Measurements from ENCODE around the gene ULBP2.
"Not testable (repeated sequence)": the region's sequence is repeated elsewhere in the genome, so short reads cannot be mapped to it uniquely, and the experiment has no call there.

ULBP2 gene

DNA sequence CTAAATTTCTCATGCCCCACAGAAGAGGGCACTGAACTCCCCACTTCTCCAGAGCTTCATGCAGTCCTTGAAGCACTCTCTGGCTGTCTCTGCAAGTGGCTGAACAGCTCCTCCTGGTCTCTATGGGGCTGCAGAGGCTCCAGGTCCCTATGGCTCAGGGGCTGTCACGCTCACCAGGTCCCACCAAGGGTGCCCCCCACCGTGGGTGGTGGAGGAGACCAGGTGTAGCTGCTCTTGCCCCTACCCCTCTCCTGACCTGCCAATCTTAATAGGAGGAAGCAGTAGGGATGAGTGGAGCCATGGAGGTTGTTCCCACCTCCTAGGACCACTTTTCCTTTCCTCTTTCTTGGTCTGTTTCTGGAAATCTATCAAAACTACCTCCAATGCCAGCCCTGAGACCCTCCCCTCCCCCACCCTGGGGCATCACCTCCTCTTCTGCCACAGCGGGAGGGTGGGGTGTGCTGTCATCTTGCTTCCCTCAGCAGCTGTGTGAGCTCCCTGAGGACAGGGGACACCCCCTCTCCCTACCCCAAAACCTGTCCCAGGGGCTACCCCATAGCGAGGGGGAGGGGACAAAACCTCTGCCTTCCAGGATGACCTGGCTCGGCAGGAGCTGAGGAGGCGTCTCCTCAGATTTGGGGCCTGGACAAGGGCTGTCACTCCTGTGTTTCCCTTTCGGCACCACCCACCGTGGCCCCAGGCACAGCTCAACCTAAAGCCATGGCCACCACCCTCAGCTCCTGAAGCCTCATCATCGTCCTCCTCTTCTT is 31.9 kb upstream of the ULBP2 start:
- DNase-seq (ENCODE audit: low read depth in 2 of 2) = no peak

DNA sequence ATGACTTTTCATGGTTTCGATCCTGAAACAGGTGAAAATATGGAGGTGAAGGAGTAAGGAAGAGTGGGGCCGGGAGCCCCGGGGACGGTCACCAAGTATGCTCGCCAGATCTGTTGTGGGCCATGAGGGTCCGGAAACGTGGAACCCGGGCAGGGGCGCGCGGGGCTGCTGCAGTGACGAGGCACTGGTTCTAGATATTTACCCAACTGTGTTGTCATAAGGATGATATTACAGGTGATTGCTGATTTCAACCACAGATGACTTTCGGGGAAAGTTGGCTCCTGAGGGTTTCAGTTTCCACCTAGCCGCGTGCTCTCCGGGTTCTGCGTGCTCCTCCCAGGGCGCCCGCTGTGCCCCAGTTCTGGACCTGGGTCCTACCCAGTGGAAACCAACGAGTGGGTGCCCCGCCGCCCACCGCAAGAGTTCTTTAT is 31.1 kb upstream of the ULBP2 start:
- DNase-seq (ENCODE audit: low read depth in 2 of 2) = no peak

DNA sequence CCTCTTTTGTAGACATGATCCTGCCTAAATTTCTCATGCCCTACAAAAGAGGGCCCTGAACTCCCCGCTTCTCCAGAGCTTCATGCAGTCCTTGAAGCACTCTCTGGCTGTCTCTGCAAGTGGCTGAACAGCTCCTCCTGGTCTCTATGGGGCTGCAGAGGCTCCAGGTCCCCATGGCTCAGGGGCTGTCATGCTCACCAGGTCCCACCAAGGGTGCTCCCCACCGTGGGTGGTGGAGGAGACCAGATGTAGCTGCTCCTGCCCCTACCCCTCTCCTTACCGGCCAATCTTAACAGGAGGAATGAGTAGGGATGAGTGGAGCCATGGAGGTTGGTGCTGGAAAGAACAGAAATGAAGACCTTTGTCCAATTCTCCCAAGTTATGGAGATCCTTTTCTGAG is 29.1 kb upstream of the ULBP2 start:
- not testable (repeated sequence) for DNase-seq (ENCODE audit: low read depth in 2 of 2)

GRCh38 chr6:149913085-149913484 is 28.7 kb upstream of the ULBP2 start:
- DNase-seq (ENCODE audit: low read depth in 2 of 2) = no peak

DNA sequence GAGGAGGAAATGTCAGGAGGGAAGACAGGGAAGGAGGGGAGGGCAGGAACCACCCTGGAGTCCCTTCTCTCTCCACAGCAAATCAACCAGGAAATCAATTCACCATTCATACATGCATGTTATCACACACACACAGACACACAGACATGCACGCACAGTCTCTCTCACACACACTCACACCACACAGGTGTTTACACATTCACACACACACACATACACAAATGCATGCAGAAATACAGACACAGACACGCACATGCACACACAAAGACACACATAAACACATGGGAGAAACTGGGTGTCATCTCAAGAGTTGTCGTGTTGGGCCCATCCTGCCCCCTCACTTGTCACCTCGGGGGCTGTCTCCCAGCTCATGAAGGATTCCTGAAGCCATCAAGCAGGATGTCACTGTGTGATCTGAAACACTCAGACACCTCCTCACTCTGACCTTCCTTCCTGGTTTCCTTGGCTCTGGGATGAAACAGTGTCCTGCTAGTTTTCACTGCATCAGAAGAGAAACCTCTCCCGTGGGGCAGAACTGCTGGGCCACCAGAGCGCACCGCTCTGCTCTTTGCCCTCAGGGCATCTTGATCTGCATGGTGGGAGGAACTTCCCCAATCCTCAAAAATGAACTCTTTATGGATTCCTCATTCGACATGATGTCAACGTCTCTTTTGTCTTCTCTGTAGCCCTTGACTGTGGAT is 28.1 kb upstream of the ULBP2 start:
- no peak for DNase-seq (ENCODE audit: low read depth in 2 of 2)

DNA sequence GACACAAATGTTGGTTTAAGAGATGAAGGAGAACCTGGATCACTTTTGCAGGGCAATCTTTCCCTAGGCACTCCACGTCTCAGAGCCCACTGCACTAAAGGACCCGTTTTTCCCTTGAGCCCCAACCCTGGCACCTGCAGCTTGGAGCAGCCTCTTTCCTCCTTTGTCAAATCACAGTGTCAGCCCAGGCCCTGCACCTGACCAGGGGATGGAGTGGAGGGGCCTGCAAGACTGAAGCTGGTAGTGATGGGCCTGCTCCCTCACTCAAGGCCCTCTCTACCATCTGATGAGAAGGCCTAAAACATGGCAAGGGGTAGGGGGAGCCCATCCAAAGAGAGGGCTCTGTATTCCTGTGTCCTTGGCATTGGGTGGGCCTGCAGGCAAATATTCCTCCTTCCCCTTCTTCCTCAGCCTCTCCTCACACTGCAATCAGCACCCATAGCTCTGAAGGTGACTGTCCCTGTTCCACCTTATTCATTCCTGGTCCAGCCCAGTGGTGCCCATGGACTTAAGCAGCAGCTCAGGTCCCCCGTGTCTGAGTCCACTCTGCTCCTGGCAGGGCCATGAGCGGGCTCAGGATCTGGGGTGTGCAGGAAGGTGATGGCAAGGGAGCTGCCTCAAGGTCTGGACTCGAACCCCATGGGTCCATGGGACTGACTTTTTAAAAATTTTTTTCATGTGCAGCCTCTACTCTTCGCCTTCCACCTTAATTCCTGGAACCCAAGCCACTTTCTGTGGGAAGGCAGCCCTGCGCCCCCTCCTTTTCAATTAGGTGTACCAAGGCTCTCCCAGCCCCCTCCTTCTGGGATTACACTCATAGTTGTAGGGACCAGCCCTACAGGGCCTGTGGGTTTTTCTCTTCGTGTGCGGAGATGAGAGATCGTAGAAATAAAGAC is 25.6 kb upstream of the ULBP2 start:
- no peak for DNase-seq (ENCODE audit: low read depth in 2 of 2)

DNA sequence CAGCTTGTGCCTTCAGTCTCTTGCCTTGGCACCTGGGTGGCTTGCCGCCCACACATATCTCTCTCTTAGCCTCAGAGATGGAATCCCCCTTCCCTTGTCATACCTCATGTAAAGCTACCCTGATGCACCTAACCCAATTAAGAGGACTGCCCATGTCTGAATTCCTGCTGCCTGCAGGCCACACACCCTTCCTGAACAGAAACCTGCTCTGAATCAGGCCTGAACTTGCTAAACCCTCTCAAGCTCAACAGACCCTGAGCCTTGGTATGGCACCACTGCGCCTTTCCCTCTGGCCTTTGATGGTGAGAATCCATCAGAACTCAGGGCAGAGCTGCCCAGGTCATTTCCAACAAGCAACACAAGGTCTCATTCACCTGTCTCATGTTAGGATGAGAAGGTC is 24.1 kb upstream of the ULBP2 start:
- DNase-seq (ENCODE audit: low read depth in 2 of 2) = no peak

DNA sequence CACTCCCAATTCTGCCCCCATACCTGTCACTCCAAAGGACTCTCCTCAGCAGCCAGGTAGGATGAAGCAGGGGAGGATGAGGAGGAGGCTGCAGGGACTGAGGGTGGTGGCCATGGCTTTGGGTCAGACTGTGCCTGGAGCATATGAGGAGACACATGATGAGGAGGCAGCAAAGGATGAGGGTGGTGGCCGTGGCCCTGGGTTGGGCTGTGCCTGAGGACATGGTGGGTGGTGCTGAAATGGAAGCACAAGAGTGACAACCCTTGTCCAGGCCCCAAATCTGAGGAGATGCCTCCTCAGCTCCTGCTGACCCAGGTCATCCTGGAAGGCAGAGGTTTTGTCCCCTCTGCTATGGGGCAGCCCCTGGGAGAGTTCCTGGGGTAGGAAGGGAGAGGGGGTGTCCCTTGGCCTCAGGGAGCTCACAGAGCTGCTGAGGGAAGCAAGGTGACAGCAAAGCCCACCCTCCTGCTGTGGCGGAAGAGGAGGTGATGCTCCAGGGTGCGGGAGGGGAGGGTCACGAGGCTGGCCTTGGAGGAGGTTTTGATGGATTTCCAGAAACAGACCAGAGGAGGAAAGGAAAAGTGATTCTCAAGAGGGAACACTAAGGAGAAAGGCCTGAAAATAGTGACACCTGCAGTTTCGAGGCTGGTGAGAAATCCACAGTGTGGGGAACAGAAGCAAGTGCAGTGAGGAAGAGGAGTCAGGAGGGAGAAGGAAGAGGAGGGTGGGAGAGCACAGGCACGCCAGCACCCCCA is 23.5 kb upstream of the ULBP2 start:
- DNase-seq (ENCODE audit: low read depth in 2 of 2) = no peak

DNA sequence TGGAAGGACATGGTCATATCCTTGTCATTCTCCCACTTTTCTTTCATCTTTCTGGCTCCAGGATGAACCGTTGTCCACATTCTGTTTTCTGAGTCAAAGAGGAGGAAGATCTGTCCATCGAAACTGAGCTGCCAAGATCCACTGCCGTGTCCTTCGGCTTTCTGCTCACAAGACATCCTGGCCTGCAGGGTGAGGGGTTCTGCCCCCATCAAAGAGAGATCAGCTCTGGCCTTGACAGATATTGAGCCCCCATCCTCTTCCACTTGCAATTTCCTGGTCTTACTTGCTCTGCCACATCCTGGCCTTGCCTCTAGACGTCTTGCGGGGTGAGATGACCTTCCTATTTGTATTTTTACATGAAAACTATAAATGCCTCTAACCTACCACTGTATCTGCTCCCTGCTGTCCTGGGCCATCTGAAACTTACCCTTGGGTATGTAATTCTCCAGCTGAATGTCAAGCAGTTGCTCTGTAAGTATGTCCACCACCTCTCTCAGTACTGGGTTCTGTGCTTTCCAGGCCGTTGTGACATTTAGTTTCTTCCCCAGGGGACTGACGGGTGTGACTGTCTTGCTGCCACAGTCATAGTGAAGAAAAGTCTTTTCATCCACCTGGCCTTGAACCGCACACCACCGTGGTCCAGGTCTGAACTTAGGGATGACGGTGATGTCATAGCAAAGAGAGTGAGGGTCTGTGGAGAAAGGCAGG is 22.5 kb upstream of the ULBP2 start:
- DNase-seq (ENCODE audit: low read depth in 2 of 2) = not testable (repeated sequence)

DNA sequence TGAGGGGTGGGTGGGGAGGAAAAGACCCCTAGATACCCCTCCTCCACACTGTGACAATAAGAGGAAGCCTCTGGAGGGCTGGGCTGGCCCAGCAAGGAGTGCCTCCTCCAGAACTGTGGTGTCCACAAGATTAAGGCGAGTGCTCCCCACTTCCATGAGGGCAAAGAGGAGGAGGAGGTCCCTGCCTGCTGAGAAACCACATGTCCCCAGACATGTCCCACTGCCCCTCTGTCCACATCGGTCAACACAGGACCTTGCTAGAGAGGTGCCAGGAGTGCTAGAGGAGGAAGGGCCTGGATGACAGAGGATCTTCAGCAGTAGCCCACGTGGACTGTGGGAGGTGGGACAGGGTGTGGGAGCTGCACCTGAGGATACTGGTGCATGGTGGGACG is 22.0 kb upstream of the ULBP2 start:
- no peak for DNase-seq (ENCODE audit: low read depth in 2 of 2)

DNA sequence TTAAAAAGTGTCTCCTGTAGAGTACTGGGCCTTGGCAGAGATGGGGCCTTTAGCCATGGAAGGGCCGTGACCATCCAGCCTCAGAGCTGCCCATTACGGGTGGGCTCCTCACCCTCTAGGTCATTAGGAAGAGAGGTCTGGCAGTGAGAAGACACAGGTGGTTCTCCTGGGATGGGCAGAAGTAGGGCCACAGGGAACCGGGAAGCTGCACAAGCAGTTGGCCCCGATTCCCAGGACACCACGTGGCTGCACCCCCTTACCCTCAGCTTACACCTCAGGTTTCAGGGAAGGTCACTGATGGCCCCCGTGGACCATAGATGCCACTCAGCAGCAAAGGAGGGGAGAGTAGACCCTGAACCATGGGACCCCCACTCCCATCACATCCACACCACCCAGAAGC is 20.5 kb upstream of the ULBP2 start:
- DNase-seq (ENCODE audit: low read depth in 2 of 2) = no peak

DNA sequence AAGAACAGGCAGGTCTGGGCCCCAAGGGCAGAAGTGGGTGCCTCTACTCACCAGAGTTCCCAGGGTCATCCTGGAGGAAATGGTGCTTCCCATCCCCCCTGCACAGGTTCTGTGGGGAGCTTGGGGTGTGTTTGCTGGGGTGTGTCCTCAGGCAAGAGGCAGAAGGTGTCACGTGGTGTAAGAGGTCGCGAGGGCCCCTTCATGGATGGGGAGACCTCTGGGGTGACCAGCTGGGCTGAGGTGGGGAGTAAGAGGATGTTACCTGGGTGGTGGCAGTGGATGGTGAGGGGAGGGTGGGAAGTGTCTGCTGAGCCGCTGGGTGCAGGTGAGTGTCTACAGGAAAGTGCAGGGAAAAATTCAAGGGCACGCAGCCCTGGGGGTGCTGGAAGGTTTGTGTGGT is 19.7 kb upstream of the ULBP2 start:
- DNase-seq (ENCODE audit: low read depth in 2 of 2) = not testable (repeated sequence)

DNA sequence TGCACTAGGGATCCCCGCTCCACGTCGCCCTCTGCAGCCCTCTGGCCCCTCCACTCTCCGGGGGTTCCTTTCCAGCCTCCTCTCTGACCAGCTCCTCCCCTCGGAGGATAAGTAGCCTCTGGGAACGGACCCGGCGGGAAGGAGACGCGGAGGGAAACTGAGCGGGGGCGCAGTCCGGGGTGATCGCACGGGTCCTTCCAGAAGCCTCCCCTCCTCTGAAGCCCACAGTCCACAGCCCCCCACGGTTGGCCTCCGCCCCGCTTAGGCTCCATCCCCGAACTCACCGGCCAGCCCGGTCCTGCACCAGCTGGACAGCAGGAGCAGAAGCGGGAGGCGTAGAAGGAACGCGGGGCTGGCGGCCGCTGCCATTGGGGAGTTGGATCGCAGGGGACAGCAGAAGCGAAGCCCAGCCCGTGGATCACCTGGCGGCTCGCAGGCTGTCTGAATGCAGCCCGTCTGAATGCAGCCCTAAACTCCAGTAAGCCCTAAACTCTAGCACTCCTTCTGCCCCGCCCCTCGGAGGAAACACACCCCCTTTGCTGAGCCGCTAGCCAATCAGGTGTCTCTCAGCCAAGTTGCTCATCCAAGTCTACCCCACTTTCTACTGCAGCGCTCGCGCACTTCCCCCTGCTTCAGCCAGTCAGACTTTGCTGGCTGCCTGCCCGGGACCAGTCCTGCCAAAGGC is 19.0 kb upstream of the ULBP2 start, which contains the start of gene RAET1G:
Gene RAET1G (minus strand): TSS at position 480 of the 685 bp plus-strand sequence. CDS start 111 bp downstream, at position 369.
- DNase-seq (ENCODE audit: low read depth in 2 of 2) = peak; percentile 74 to 83

GRCh38 chr6:149923327-149923986 is 18.4 kb upstream of the ULBP2 start:
- no peak for DNase-seq (ENCODE audit: low read depth in 2 of 2)

GRCh38 chr6:149924206-149924932 is 17.4 kb upstream of the ULBP2 start:
- no peak for DNase-seq (ENCODE audit: low read depth in 2 of 2)

DNA sequence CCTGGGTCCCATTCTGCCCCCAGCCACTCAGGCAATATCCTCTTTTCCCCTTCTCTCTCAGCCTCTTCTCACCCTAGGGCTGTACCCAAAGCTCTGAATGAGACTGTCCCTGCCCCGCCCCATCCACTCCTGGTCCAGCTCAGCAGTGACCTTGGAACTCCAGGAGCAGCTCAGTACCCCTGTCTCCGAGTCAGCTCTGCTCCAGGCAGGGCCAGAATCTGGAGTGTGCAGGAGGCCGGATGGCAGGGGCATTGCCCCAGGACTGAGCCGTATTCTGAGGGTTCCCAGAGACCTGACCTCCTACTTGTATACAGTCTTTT is 16.9 kb upstream of the ULBP2 start:
- no peak for DNase-seq (ENCODE audit: low read depth in 2 of 2)

DNA sequence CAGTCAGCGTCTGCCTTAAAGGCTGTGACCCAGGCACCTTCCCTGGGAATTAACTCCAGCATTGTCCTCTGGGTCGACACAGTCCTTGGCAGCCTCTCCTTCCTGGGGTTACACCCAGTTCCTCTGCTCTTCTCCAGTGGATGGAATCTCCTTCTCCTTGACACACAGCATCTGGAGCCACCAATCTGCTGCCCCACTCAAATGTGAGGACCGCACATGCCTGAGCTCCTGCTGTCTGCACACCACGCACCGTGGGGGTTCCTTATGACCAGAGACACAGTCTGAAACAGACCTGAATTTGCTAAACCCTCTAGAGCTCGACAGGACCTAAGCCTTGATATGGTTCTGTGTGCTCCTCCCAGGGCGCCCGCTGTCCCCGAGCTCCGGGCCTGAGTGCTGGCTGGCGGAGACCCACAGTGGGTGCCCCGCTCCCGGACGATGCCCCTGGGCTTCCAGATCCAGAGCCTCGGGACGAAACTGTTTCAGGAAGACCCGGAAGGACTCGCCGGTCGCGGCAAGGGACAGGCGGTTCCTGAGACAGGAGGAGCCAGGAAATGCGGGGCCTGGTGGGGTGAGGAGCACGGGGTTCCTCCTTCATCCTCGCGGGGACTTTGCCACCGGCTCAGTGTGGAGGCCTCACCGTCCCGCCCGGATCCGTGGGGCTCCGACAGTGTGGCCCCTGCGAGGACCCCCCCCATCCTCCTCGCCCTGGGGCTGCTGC is 16.4 kb upstream of the ULBP2 start:
- DNase-seq (ENCODE audit: low read depth in 2 of 2) = no peak

DNA sequence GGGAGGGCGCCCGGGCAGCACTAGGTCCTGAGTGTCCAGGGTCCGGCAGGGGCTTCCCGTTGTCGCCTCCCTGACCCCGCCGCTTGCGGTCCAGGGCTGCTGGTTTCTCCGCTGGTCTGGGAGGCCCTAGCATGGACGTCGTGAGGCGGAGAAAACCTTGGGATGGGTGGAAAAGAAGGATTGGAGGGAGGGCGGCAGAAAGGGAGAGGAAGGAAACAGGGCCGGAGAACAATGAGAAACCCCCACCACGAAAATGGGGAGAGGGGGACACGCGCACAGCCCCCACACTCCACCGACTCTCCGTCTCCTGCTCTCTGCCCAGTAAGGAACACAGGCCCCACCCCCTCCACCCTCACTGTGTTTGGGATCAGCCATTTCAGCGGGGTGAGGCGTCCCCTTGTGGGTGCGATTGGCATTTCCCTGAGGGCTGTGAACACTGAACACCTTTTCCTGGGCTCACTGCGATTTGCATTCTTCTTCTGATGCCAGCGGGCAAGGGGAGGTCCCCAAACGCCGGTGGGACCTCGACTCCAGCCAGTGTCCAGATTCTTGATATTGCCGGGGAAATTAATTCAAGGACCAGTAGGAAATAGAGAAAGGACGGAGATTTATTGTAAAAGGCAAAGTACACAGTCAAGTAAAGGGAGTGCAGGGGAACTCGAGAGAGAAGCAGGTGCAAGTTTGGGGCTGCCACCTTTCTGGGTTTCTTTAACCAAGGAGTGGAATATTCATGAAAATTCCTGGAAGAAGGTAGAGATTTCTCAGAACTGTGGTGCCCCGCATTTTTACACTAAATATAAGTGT is 15.6 kb upstream of the ULBP2 start:
- peak; percentile 59 to 79 for DNase-seq (ENCODE audit: low read depth in 2 of 2)
